ENCODE results near the gene DGLUCY. TPM values are rescaled to one million over a fixed set of nuclear protein-coding genes. Genes with fewer than 3 reads are reported as not detected.
"Not testable (repeated sequence)": the region's sequence is repeated elsewhere in the genome, so short reads cannot be mapped to it uniquely, and the experiment has no call there.

The DGLUCY gene
- total RNA-seq, 1 experiment from 2014 or later = 91.4 TPM

DNA sequence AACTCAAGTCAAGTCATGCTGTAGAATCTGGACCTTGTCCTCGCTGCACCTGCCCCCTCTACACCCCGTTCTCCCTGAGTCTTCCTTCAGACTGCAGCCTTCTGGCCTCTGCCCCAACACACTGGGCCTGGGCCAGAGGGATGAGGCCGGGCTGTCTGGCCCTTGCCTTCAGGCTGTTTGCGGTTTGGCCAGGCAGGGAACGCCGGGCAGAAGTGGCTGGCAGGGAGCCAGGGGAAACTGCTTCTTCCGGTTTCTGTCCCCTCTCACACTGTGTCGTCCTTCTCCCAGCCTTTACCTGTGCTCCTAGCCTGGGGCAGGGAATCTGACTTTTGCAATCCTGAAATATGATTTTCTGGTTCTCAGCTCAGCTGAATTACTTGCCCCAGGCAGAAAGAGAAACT, 13.5 kb downstream of the DGLUCY start:
- in situ Hi-C loops (cut with HindIII; ENCODE audit: low sequenced_read_pairs) = no loop called here

DNA sequence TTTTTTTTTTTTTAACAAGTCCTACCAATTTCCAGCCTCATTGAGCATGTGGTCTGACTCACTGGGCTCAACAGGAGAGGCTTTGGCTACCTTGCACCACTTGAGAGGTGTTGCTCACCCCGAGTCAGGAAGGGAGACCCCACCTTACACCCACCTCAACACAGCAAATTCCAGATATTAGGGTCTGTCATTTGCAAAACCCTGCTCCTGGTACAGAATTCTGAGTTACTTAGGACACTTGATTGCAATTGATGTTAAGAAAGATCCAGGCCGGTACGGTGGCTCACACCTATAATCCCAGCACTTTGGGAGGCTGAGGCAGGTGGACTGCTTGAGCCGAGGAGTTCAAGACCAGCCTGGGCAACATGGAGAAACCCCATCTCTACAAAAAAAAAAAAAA, 14.1 kb downstream of the DGLUCY start:
- DNase-seq (ENCODE audit: low spot score) = no peak
- in situ Hi-C loops (cut with HindIII; ENCODE audit: low sequenced_read_pairs) = no loop called here

More for the DNA sequence above, 13.5 kb downstream of the DGLUCY start:
- DNase-seq (ENCODE audit: low spot score) = peak; percentile 66

DNA sequence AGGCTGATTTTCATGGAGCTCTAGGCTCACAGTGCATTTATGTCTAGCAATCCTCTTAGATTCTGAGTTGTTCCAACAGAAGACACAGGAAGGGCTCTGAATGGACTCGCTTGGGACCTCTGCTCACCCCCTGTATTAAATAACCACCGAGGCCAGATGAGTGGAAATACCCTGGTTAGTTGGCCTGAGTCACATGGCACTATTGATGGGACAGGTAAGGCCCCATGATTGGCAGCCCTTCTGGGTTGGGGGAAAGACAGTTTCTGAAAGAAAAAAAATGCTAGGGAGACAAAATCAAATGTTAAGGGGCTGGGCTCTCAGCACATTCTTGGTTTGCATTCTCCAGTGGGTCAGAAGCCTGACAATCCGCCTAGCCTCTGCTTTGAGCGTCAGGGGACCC, 14.8 kb downstream of the DGLUCY start:
- in situ Hi-C loops (cut with HindIII; ENCODE audit: low sequenced_read_pairs) = no loop called here
- no peak for DNase-seq (ENCODE audit: low spot score)

DNA sequence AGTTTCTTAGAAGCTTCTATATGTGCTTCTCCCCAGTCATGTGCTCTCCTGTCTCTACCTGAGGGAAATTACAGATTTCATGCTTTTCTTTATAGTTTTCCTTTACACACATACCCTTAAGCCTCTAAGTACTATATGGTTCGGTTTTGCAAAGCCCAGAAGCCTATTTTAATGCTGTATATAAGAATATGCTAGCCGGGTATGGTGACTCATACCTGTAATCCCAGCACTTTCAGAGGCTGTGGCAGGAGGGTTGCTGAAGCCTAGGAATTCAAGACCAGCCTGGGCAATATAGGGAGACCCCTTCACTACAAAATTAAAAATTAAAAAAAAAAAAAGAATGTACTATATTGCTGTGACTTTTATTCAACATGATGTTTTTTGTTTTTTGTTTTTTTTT, 15.4 kb downstream of the DGLUCY start:
- in situ Hi-C loops (cut with HindIII; ENCODE audit: low sequenced_read_pairs) = no loop called here
- DNase-seq (ENCODE audit: low spot score) = no peak

DNA sequence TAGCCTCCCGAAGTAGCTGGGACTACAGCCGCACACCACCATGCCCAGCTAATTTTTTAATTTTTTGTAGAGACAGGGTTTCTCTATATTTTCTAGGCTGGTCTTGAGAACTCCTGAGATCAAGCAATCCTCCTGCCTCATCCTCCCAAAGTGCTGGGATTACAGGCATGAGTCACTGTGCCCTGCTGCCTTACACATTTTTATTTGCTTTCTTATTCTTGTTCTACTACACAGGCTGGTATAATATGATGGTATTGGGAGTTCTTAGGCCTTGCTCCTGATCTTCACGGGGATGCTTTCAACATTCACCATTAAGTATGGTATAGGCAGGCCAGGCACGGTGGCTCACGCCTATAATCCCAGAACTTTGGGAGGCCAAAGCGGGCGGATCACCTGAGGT, 21.2 kb downstream of the DGLUCY start:
- in situ Hi-C loops (cut with HindIII; ENCODE audit: low sequenced_read_pairs) = no loop called here
- DNase-seq (ENCODE audit: low spot score) = no peak

DNA sequence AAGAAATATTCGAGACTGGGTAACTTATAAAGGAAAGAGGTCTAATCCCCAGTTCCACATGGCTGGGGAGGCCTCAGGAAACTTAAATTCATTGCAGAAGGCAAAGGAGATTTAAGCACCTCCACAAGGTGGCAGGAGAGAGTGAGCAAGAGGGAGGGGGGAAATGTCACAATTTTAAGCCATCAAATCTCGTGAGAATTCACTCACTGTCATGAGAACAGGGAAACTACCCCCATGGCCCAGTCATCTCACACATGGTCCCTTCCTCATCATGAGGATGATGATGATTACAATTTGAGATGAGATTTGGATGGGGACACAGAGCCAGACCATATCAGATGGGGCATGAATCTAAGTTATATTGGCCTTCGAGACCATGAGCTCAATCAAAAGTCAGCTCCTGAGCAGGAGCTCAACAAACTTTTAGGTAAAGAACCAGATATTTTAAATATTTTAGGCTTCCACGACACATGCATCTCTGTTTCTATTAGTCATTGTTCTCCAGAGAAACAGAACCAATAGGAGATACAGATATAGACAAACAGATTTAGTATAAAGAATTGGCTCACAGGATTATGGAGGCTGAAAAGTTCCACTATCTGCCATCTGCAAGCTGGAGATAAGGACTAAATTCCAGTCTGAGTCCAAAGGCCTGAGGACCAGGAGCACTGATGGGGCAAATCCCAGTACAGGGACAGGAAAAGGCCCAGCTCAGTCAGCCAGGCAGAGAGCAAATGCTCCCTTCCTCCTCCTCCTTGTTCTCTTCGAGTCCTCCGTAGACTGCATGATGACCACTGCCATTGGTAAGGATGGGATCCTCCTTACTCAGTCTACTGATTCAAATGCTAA, 24.9 kb downstream of the DGLUCY start:
- no peak for DNase-seq (ENCODE audit: low spot score)
- in situ Hi-C loops (cut with HindIII; ENCODE audit: low sequenced_read_pairs) = no loop called here

DNA sequence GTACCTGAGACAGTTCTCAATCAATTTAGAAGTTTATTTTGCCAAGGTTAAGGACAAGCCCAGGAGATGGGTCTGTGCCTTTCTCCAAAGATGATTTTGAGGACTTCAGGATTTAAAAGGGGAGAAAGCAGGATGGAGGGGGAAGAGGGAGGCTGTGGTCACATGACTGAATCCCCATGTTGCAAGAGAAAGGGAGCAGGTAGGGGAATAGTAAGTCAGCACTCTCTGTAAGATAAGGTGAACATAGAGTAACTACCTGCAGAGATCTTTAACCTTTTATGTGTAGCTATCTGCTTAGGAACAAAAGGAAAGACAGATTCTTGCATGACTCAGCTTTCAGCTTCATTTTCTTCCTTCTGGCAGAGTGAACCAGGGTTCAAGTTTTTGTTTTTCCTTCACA, 25.9 kb downstream of the DGLUCY start:
- in situ Hi-C loops (cut with HindIII; ENCODE audit: low sequenced_read_pairs) = no loop called here
- DNase-seq (ENCODE audit: low spot score) = no peak

DNA sequence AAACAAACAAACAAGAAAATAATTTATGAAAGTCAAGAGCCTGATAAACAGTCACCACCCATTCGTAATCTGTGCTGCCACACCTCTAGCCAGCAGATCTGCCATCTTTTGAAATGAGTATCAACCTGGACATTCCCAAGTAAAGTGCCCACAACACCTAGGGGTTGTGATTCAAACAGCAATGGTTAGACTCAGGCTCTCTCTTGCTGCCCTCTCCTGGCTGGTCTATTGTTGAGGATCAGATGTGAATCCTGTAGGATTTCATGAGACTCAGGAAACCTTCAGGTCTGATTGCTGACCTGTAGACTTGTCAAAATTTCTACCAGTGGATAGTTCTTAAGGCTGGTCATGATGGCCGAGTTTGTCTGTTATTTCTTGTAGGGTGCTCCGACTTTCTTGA, 26.8 kb downstream of the DGLUCY start:
- in situ Hi-C loops (cut with HindIII; ENCODE audit: low sequenced_read_pairs) = no loop called here
- DNase-seq (ENCODE audit: low spot score) = no peak

DNA sequence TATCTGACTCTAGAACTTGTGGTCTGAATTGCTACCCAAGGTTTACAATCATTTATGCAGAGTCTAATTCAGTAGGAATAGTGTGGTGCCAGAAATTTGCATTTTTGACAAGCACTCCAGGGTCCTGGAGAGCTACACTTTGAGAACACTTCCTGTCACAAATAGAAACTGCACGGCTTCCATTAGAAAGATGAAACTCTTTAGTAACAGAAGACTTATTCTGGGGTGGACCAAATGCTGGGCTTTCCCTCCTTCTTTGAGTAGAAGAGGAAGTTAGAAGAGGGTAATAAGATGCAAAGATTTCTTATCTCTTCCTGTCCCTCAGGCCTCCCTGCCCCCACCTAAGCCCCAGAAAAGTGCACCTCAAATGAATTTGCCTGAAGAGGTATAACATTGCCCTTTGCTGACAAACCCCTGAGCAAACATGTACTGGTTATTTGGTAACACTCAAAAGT, 28.4 kb downstream of the DGLUCY start:
- DNase-seq (ENCODE audit: low spot score) = peak; percentile 58
- in situ Hi-C loops (cut with HindIII; ENCODE audit: low sequenced_read_pairs) = no loop called here

DNA sequence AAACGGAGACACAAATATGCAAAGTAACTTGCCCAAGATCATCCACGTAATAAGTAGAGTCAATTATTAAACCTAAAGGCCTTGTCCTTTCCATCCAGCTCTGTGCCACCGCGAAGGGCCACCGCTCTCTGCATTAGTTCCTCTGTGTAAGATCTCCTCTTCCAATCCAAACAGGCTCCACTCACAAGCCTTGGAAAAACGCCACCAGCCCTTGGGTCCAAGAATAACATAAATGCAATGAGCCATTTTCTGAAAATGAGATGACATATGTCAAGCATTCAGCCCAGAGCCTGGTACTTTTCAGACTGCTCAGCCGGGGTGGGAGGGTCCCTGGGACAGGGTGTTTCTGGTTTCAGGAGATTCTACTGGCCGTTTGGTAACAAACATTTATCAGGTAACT, 30.0 kb downstream of the DGLUCY start:
- DNase-seq (ENCODE audit: low spot score) = peak; percentile 78
- in situ Hi-C loops (cut with HindIII; ENCODE audit: low sequenced_read_pairs) = no loop called here

DNA sequence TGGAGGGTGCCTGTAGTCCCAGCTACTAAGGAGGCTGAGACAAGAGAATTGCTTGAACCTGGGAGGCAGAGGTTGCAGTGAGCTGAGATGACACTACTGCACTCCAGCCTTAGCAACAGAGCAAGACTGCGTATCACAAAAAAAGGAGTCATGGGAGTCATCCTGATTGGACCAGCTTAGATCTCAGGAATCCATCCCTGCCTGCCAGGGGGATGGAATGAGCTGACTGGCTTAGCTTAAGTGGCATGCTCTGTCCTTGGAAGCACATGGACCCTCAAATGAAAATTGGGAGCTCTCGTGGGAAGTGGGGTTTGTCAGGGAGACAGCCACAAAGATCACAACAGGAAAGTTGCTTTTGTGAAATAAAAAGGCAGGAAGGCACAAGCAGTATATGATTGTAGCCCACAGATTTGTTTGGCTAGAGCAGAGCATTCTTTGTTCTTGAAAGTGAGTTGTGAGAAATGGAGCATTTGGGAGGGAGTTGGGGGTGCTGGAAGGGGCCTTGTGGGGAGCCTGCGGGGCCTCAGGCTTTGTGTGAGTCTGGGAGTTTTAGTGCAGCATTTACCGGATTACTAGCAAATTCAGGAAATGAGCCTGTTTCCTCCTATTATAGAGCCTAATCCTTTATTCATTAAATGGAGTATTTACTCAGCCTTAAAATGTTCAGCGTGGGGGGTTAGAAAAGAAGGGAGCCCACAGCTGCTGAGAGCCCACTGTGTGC, 30.7 kb downstream of the DGLUCY start:
- in situ Hi-C loops (cut with HindIII; ENCODE audit: low sequenced_read_pairs) = no loop called here
- no peak for DNase-seq (ENCODE audit: low spot score)

DNA sequence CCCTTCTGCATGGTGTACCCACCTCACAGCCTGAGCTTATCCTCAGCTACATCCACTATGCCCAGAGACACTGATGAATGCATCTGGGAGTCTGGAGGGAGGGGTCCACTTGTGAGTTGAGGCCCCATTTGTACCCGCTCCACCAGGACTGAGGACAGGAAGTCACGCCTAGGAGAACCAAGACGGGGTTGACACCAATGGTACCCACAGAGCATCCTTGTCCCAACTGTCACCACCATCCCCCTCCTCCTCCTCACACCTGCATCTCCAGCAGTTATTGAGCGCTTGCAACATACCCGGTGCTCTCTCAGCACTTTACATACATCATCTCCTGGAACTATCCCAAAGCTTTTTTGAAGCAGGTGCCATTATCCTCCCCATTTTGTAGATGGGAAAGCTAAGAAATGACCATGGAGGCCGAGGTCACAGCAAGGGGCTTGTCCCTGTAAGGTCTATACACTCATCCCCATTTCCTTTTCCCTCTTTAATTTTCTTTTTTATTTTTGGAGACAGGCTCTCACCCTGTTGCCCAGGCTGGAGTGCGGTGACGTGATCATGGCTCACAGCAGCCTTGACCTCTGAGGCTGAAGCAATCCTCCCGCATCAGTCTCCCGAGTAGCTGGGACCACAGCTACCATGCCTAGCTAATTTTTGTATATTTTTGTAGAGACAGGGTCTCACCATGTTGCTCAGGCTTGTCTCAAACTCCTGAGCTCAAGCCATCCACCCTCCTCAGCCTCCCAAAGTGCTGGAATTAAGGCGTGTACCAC, 31.7 kb downstream of the DGLUCY start:
- in situ Hi-C loops (cut with HindIII; ENCODE audit: low sequenced_read_pairs) = no loop called here
- DNase-seq (ENCODE audit: low spot score) = no peak

DNA sequence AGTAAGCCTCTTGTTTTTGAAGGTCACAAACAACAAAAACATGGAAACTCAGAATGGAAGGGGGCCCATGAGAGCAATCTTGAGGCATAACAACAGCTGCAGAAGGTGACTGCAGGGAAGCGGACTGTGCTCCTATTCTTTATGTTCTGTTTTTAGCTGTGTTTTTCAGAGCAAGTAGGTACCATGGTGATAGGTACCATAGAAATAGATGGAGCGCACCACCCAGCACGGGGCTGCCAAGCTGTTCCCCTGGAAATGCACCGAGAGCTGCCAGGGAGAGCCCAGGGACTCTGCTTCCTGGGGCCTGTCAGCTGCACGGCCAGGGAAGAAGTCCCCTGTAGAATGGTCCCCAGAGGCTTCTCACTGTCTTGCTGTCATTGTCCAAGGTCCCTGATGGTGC, 32.8 kb downstream of the DGLUCY start:
- DNase-seq (ENCODE audit: low spot score) = no peak
- in situ Hi-C loops (cut with HindIII; ENCODE audit: low sequenced_read_pairs) = no loop called here

DNA sequence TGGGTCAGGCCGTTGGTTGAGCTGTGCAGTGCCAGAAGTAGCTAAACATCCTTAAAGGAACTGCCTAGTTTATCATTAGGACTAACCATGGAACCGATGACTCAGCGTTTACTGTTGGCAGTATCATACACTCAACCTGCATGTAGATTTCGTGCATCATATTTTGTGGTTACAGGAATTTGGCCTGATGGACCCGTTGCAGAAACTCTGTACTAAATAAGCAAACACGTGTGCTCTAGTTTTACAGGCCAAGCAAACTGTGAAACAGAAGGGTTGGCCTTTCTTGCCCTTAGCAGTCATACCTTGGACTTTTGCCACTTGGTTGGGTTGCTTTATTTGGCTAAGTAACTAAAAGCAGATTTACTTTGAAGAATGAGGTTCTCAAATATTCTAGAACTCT, 35.6 kb downstream of the DGLUCY start:
- in situ Hi-C loops (cut with HindIII; ENCODE audit: low sequenced_read_pairs) = no loop called here
- DNase-seq (ENCODE audit: low spot score) = peak; percentile 76

DNA sequence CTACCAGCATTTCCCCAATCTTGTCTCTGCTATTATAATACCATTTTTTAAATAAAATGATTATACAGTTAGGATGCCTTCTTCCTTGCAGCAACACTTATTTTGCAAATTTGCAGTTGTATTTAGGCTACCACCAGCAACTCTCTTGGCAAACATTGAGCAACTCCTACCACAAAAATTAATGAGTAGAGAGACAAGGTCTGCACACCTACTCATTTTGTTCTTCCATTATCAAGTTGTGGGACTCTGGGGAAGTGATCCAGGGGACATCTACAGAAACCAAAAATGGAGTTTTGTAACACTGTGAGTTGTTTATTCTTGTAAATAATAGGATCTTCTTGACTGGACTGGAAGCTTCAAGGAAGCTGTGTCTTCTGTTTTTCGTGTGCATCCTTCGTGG, 38.6 kb downstream of the DGLUCY start:
- in situ Hi-C loops (cut with HindIII; ENCODE audit: low sequenced_read_pairs) = no loop called here
- DNase-seq (ENCODE audit: low spot score) = no peak

DNA sequence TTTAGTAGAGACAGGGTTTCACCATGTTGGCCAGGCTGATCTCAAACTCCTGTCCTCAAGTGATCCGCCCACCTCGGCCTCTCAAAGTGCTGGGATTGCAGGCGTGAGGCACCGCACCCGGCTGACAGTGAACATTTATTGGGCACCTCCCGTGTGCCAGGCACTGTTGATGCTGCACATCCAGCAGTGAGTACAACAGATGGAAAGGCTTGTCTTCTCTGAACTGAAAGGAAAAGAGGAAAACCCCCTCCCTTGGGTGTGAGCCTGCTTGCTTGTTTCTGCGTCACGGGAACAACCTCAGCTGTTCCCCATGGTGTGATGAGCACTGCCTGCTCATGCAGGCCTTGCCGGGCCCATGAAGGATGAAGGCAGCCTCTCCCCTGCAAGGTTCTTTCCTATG, 39.5 kb downstream of the DGLUCY start:
- in situ Hi-C loops (cut with HindIII; ENCODE audit: low sequenced_read_pairs) = no loop called here

DNA sequence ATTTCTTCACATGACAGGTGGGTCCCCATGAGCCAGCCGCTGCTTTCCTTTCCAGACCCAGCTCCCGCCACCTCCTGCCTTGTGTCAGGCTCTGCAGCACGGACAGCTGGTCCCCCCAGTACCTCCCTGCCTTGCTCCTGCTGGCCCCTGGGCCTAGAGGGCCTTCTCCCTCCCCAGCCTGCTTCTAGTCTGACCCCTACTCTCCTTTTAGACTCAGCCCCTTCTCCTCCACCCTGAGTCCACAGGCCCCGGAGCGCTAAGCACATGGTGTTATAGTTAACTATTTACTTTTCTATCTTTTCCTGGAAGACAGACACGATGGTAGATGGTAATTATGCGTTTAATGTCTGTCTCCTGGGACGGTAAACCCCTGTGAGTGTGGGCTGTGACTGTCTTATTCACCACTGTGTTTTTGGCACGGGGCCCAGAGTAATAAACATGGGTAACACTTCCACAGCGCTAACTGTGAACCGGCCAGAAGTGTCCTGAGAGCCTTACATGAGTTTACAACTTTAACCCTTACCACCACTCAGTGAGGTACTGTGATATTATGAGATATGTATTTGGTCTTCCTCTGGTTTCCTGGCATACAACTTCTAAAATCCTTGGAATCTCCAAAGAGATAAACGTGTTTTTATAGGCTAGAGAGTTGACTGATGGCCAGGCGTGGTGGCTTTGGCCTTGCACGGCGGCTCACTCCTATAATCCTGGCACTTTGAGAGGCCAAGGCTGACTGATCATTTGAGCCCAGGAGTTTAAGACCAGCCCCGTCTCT, 41.2 kb downstream of the DGLUCY start:
- in situ Hi-C loops (cut with HindIII; ENCODE audit: low sequenced_read_pairs) = no loop called here

More for the DNA sequence above, 39.5 kb downstream of the DGLUCY start:
- DNase-seq (ENCODE audit: low spot score) = no peak

DNA sequence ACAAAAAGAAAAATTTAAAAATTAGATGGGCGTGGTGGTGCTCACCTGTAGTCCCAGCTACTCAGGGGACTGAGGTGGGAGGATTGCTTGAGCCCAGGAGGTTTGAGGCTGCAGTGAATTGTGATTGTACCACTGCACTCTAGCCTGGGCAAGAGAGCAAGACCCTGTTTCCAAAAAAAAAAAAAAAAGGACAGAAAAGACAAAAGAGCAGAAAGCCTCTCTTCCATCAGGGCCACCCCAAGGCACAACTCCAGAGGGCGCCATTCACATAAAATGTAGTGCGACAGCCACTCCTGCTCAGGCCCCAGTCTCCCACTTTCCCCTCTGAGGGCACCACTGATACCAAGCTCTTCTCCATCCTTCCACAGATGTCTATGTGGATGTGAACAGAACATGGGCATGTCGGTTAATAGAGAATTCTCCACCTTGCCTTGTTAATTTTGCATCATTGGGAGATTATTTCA, 41.8 kb downstream of the DGLUCY start:
- no peak for DNase-seq (ENCODE audit: low spot score)
- in situ Hi-C loops (cut with HindIII; ENCODE audit: low sequenced_read_pairs) = no loop called here

More for the DNA sequence above, 41.2 kb downstream of the DGLUCY start:
- DNase-seq (ENCODE audit: low spot score) = no peak

DNA sequence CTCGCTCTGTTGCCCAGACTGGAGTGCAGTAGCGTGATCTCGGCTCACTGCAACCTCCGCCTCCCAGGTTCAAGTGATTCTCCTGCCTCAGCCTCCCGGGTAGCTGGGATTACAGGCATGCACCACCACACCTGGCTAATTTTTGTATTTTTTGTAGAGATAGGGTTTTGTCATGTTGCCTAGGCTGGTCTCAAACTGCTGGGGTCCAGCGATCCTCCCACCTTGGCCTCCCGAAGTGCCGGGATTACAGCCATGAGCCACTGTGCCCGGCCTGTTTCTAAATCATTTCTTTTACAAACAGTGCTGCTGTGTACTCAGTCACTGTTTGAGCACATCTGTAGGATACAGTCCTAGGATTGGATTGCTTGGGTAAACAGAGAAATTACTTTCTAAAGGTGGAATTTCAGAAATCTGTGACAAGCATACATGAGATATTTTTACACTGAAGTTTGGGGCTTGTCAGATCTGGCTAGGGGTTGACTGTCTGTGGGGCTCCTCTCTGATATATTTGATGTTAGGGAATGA, 42.3 kb downstream of the DGLUCY start:
- in situ Hi-C loops (cut with HindIII; ENCODE audit: low sequenced_read_pairs); DNase-seq (ENCODE audit: low spot score): not testable (repeated sequence)
